Stimulated activated CD4-positive, alpha-beta T cell treated with anti-CD3 and anti-CD28 coated beads, Interleukin-2, amount 100 ng/mL, for 48 hours (primary cell): Measurements from ENCODE around the gene GALNT7.
"Not testable (repeated sequence)": the region's sequence is repeated elsewhere in the genome, so short reads cannot be mapped to it uniquely, and the experiment has no call there.

Experiments used
- DNase-seq, 2 donors: peaks; one replicate each; pipeline ENCODE4 v3.0.0-alpha.2; 2020

The GALNT7 gene, protein sequence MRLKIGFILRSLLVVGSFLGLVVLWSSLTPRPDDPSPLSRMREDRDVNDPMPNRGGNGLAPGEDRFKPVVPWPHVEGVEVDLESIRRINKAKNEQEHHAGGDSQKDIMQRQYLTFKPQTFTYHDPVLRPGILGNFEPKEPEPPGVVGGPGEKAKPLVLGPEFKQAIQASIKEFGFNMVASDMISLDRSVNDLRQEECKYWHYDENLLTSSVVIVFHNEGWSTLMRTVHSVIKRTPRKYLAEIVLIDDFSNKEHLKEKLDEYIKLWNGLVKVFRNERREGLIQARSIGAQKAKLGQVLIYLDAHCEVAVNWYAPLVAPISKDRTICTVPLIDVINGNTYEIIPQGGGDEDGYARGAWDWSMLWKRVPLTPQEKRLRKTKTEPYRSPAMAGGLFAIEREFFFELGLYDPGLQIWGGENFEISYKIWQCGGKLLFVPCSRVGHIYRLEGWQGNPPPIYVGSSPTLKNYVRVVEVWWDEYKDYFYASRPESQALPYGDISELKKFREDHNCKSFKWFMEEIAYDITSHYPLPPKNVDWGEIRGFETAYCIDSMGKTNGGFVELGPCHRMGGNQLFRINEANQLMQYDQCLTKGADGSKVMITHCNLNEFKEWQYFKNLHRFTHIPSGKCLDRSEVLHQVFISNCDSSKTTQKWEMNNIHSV

DNA sequence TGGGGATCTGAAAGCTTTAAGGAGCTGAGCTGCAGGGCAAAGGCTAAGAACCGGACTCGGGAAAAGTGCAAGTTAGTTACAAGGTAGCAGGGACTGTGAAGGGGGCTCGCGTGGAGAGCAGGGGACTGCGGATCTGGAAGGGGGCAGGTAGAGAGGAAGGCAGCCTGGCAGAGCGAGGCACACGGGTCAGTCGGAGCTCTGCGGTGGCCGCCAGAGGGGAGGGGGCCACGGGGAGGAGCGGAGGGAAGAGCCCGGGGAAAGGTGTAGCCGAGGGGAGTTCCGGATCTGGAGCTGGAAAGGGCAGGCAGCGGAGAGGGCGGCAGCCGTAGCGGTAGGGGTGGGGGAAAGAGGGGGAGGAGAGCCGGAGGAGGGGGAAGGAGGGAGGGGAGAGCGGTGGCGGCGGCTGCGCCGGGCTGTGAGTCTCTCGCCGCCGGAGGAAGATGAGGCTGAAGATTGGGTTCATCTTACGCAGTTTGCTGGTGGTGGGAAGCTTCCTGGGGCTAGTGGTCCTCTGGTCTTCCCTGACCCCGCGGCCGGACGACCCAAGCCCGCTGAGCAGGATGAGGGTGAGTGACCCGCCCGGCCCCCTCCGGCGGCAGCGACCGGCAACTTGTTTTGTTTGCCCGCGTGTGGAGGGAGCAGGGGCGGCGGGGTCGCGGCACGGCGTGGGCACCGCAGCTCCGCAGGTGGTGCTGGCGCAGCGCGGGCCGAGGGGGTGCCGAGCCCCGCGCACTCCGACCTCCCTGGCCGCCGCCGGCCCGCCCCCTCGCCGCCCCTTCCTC is at the start of gene GALNT7:
Gene GALNT7 (plus strand): TSS at position 416 of the 782 bp plus-strand sequence. CDS start 25 bp downstream, at position 441.
- peak; percentile 47 to 48 for DNase-seq

DNA sequence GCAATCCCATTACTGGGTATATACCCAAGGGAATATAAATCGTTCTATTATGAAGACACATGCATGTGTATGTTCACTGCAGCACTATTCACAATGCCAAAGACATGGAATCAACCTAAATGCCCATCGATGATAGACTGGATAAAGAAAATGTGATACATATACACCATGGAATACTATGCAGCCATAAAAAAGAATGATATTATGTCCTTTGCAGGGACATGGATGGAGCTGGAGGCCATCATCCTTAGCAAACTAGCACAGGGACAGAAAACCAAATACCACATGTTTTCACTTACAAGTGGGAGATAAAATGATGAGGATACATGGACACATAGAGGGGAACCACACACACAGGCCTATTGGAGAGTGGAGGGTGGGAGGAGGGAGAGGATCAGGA is 49.8 kb upstream of the GALNT7 start:
- not testable (repeated sequence) for DNase-seq

DNA sequence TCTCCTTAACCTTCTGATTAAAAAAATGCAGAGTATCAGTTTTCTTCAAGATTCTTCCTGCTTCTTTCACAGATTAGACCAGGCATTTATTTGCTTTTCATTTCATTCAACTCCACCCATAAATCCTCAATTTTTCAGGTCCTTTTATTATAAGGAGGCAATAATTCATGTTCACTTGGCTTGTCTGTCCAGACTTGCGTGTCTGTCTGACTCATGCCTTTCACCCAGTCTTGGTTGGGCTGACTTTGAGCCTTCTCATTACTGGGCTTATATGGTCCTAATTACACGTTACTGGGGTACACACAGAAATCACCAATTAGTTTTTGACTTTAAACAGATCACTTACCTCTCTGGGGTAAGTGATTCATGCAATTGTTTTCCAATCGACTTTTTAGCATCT is 48.8 kb upstream of the GALNT7 start:
- DNase-seq = no peak

DNA sequence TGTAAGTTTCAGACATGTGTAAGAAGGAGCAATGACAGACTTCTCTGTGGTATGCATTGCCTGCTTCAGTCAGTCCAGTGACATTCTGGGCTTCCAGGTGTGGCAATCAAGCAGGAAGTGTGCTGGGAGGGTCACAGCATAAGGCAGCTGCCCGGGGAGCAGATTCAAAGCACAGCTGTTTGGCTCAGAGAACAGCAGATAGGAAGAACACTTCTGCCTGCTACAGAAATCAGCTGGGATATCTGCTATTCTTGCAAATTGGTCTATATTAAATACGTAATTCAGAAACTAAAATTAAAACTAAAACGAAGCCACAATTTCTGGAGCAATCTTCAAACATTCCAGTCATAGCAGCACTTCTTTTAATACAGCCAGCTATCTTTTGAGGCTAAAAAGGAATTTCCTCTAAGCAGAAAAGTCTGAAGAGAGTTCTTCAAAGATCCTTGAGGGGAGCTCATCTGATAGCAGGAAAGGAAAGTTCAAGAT is 47.5 kb upstream of the GALNT7 start:
- DNase-seq = no peak

DNA sequence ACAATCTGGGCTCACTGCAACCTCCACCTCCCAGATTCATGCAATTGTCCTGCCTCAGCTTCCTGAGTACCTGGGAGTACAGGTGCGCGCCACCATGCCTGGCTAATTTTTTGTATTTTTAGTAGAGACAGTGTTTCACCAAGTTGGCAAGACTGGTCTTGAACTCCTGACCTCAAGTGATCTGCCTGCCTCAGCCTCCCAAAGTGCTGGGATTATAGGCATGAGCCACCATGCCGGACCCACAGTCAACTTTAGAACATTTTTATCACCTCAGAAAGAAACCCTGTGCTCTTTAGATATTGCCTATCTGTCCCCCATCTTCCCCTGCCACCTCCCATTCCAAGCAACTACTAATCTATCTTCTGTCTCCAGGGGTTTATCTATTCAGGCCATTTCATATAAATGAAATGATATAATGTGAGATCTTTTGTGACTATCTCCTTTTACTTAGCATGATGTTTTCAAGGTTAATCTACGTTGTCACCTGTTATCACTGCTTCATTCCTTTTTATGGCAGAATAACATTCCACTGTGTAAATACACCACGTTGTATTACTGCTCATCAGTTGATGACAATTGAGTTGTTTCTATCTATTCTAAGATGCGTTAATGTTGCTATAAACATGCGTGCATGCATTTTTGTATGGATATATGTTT is 44.3 kb upstream of the GALNT7 start:
- no peak for DNase-seq

DNA sequence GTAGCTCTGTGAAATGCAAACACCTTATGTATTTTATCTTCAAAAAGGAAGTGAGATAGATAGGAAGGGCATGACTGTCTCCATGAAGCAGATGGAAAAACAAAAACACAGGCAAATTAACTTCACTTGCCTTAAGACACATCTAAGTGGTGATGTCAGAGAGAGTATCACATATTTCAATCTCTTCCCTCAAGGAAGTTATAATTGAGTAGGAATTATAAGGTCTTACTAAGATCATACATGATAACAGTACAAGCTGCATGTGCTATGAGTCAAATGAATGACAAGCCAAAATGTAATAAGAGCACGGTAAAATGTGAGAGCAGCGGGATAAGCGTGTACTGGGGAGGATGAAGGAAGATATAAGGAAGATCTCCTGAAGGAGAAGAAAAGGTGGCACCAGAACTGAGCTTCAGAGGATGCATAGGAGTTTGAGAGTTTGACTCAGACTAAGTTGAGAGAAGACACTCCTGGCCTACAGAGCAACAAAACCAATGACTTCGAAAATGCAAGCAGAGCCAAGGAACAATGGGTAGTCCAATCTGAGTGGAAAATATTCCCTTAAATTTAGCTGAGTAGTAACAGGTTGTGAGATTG is 43.3 kb upstream of the GALNT7 start:
- no peak for DNase-seq

DNA sequence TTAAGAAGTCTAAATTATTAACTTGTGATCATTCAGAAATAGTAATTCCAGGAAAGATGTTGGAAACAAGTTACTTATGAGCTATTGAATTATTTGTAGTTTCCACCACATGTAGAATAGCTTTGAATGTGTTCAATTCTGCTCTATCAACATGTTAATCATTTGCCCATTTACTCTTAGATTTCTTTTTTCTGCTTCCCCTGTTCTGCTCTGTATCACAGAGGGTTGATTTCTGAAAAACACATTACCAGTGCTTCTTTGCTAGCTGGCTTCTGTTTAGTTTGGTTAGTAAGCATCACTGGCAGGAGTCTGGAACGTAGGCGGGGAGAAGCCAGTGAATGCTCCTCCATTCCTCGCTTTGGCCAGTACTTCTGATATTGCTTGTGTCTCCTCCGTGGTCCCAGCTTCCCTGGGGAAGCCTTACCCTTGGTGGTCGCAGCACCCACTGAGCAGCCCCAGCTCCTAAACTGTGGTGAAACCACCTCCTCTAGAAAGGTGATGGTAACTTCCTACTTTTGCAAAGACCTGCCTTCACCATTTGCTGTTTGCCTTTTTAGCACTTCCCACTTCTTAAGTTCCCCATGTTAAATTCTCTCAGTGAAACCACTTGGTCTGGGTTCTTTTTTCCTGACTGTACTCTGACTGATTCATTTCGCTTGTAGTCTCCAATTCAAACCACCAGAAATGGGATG is 40.3 kb upstream of the GALNT7 start:
- DNase-seq = no peak

DNA sequence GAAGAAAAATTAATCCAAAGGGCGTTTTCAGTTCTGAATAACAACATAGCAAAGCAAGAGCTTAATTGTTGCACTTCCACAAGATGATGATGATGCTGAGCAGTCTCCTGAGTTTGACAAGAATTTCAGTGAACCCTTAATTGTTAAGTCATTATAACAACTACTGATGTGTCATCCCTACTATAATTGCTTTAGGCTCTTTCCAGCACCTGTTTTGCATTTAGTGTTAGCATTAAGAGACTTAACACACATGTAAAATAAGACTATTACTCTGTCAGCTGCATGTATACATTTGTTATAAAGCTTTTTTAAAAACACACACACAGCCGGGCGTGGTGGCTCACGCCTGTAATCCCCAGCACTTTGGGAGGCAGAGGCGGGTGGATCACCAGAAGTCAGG is 37.9 kb upstream of the GALNT7 start:
- no peak for DNase-seq

DNA sequence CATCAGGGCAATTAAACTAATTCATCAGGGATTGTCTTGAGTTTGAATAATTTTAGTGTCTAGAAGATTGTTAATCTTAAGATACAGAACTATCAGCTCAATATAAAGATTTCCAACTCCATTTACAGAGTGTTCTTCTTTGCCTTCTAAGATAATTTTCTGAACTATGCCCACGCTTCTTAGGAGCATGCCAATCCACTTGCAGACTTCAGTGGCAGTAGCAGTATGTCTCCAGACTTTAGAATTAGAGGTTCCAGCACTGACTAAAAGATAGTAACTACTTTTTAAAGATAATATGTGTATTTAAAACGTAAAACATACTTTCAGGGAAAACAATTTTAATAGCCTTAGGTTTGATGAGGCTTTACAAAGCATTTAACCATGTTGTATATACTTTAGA is 34.2 kb upstream of the GALNT7 start:
- no peak for DNase-seq

DNA sequence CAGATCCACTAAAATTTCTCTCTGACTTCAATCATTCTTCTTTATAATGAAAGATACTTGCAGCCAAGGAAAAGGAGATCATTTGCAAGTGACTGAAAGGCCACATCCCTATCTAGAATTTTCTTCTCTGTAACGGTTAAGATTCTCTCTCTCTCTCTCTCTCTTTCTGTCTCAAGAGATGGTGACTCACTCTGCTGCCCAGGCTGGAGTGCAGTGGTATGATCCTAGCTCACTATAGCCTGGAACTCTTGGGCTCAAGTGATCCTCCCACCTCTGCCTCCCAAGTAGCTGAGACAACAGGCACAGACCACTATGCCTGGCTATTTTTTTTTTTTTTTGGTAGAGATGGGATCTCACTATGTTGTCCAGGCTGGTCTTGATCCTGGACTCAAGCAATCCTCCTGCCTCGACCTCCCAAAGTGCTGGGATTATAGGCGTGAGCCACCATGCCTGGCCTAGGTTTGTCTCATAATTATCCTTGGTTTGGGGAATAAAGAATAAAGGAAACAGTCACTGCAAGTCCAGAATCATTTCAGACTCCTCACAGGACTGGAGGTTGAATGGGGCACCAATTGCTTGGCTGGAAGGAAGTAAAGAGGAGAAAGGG is 33.3 kb upstream of the GALNT7 start:
- no peak for DNase-seq

DNA sequence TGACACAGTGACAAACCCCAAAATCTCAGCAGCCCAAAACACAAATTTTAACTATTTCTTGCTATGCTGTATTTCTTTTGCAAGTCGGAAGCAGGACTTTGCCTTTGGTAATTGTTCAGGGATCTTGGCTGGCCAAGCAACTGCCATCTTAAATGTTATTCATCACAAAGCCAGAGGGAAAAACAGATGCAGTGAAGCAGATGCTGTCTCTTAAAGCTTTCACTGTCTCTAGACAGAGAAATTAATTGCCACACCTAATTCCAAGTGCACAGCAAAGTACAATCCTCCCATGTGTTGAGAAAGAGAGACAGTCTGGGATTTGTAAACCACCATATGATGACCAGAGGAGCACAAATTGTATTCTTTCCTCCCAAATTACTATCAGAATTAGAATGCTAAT is 30.0 kb upstream of the GALNT7 start:
- no peak for DNase-seq

DNA sequence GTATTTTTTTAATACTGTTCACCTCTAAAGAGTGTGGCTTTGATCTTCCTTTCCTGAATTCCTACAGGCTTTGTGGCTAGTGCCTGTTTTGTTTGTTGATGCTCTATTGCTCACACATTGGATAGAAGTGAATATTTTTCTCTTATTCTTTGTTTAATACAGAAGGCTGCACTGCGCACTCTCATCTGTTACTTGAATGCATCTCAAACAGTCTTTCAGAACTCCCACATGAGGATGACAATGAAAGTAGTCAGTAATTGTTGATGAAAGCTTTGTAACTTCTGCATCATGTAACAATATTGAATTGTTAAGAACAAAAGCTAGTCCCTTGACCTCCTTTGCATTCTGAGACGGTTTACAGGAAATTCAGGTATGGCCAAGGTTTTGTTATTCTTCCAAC is 29.1 kb upstream of the GALNT7 start:
- no peak for DNase-seq

DNA sequence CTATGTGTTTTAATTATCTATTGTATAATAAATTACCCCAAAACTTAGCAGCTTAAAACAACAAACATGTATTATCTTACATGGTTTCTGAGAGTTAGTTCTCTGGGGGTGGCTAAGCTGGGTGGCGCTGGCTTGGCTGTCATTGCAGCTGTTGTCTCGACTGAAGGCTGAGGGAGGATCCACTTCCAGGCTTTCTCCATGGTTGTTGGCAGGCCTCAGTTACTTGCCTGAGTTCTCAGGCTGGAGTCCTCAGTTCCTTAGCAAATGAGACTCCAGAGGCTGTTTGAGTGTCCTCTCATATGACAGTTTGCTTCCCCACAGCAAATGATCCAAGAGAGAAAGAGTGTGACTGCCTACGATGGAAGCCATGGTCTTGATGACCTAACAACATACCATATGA is 23.5 kb upstream of the GALNT7 start:
- DNase-seq = no peak

DNA sequence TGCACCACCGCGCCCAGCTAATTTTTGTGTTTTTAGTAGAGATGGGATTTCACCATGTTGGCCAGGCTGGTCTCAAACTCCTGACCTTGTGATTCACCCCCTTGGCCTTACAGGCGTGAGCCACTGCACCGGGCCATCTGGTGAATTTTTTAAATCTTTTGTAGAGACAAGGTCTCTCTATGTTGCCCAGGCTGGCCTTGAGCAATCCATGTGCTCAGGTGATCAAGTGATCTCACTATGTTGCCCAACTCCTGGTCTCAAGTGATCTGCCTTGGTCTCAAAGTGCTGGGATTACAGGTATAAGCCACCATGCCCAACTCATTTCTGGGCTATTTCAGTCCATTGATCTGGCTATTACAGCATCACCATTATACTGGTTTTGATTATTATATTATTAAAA is 22.2 kb upstream of the GALNT7 start:
- no peak for DNase-seq

DNA sequence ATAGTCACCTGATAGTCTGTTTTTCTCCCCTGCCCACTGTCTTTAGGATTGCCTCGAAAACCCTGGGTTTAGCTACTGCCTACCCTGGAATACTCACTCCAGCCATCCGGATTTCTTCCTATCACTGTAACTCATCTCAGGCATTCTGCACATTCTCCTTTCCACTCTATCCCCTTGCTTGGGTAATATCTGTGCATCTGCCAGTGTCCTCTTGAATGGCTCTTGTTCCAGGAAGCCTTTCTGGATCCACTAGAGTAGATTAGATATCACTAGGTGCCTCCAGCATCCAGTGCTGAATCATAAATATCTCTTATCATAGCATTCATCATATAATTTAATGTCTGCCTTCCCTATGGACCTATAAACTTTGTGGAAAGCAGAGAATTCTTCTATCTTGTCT is 17.1 kb upstream of the GALNT7 start:
- no peak for DNase-seq

DNA sequence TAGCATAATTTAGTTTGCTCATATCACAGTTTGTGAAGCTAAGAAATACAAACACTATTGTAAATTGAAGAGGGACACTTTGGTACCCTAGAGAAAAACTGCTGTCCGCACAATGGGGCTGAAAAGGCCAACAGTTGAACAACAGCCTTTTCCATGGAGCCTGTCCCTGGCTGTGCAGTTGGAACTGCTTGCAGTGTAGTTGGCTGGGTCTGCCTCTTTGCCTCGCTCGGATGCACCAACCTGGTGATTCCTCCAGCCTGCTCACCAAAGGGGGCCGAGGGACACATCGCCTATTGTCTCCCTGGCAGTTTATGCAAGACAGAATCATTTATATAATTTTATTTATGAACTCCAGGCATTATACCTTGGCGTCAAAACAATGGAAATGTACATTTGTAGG is 16.5 kb upstream of the GALNT7 start:
- DNase-seq = no peak

DNA sequence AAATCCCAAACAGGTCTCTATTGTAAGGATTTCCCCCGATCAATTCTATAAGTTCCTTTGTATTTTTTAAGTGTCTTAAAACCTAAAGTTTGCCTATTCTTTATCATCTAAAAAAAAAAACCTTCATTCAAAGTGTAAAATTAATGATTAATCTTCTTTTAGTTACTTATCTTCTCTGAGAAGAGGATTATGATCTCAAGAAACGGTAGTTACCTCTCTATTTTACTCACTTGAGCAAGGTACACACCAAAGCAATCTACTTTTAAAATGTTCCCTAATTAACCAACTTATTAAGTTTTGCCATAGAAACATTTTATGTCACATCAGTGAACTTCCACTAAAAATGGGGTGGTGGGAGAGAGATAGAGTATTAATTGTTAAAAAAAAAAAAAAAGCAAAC is 15.2 kb upstream of the GALNT7 start:
- no peak for DNase-seq

DNA sequence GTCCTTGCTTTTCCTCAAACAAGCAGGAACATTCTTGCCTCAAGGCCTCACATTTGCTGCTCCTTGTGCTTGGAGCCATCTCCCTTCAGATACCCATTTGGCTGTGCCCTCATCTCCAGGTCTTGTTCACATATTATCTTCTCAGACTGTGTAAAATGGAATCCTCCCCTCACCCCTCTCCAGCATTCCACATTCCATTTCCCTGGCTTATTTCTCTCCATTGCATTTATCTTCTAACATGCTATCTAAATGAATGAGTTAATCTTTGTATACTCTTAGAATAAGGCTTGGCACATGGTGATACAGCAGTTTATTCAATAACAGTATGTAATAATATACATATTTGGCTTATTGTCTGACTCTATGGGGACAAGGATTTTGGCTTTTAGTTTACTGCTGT is 8.8 kb upstream of the GALNT7 start:
- DNase-seq = no peak

DNA sequence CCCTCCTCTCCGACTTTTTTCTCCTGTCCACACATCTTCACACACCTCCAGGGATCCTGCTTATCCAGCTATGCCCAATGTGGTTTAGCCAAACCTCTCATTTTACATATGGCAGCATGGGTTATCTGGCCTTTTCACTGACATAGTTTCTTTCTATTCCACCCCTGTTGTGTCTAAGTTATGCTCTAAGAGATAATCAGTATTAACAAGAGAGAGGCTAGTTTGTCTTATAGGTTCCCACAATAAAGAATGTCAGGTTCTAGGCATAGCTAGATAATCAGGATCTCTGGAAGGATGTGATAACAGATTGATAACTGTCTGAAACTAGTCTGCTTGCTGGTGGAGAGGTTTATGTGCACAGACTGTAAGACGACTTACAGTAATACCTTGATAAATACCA is 7.7 kb upstream of the GALNT7 start:
- DNase-seq = no peak

DNA sequence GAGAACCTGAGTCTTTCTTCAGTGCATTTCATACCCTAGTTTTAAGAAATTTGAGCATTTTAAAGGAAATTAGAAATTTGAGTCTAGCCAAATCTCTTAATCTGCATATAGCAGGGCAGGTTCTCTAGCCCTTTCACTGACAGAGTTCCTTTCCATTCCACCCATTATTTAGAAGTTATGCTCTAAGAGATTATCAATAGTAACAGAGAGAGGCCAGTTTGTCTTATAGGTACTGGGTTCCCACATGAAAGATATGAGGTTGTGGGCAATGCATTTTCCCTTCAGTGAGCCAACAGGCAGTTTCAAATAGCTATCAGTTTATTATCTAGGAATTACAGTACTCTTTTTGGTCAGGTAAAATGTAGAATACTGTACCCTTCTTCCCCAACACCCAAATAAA is 7.3 kb upstream of the GALNT7 start:
- no peak for DNase-seq

DNA sequence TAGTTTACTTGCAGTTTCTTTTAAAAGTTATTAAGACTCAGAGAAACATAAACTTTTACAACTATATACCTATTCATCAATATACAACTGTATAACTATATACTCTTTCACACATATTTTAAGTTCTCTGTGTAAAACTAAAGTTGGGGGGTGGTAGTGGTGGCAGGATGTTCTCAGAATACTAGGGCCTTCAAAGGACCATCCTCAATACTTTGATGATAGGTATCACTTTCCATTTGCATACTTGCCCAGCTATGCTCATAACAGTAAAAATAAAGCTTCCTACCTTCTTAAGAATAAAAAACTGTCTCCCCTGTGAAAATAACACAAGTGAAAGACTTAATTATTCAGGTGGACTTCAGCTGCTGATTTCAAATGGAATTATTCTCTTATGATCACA is 2.9 kb upstream of the GALNT7 start:
- no peak for DNase-seq

DNA sequence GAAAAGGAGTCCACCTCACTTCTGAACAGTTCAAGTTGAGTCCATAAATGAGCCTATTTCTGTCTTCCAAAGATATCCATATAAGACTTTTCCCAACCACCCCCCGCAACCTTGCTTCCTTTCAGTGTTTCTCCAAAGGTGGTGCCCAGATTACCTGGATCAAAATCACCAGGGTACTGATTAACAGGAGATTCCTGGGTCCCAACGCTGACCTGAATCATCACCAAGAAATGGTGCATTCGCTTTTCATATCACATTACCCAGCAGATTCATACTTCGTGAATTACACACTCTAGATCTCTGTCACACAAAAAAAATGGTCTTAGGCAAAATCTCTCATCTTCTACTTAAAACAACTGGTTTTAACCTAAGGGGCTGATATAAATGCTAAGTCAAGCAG is 2.1 kb upstream of the GALNT7 start:
- no peak for DNase-seq
